NCI-H187 treated with DMSO at 0.1 percent for 48 hours (cell line): Measurements from ENCODE around the gene ZMIZ1.

Experiments
- DNase-seq: peaks from one replicate; lab custom pipeline; 2025; lab: John Stamatoyannopoulos, UW

The ZMIZ1 gene

GRCh38 chr10:79308969-79309665, 240.4 kb downstream of the ZMIZ1 start:
- DNase-seq: no peak

- no peak for DNase-seq
Observed at GRCh38 chr10:79310200-79310865, 241.6 kb downstream of the ZMIZ1 start.

DNA sequence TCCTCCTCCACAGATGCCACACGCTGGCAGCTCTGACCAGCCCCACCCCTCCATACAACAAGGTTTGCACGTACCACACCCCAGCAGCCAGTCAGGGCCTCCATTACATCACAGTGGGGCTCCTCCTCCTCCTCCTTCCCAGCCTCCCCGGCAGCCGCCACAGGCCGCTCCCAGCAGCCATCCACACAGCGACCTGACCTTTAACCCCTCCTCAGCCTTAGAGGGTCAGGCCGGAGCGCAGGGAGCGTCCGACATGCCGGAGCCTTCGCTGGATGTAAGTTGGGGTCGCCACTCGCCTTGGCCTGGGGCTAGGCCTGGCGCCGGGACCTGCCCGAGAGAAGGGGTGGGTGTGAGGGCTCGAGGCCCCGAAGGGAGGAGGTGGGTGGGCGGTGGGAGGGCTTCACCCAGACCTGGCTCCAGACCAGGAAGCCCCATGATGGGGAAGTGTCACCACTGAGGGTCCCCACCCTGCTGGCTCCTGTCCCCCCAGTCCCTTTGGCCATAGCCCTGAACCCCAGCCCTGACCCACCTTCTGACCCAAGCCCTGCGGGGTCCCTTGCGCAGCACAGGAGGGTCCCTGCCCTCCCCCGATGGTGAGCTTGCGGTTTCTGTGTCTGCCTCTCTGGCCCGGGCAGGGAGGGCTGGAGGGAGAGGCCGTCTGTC, 242.3 kb downstream of the ZMIZ1 start:
- DNase-seq: no peak

DNA sequence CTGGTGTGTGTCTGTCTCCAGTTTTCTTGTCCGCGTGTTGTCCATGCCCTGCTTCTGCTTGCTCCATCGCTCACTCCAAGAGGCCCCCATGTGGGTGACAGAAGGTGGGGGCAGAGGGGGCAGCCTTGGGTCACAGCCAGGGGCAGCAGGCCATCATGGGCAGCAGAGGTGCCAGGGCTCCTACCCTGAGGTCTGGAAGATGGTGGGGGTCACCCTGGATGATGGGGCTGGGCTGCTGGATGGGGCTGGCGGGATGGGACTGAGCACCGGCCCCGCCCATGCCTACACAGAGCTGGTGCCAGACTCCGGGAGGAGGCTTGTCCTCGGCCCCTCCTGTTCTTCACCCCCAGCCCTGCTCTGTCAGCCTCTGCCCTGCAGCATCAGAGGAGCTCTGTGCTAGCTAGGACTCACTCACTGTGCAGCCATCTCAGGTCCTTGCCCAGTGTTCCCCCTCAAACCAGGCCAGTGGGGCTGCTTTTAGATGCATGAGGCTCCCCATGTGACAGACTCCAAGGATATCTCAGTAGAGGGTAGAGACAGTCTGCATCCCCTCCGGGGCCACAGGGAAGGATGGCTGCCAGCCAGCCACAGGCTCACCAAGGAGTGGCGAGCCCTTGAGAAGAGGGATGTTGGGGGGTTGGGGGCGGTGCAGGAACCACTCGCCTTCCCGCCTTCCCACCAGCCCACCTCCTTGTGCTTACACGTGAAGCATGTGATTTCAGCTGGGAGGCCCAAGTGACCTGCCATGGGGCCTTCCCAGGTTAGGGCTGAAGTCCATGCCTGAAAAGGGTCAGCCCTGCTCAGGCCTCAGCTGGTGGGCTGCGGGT, 243.0 kb downstream of the ZMIZ1 start:
- no peak for DNase-seq

- DNase-seq: no peak
Observed at GRCh38 chr10:79312601-79313187, 243.9 kb downstream of the ZMIZ1 start.

- no peak for DNase-seq
Observed at GRCh38 chr10:79313320-79313719, 244.6 kb downstream of the ZMIZ1 start.

DNA sequence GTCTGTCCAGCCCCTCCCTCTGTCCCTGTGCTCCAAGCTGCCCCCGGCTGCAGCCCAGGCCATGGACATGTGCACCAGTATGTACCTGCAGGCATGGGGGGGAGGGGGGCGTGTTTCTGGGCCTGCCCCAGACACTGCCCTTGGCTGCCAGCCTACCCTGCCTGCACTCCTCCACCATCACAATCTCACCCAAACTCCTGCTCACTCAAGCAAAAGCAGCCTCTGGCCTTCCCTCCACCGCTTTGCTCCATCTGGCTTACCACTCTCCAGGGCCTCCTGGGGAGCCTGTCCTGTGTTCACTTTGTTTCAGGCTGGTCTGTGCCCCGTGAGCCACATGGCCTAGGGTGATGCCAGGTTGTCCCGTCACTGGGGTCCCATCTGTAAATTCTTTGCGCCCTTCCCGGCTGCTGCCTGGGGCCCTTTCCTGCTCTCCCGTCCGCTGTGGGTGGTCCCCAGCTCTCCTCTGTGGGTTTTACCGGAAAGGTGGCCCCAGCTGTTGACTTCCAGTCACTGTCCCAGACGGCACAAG, 245.2 kb downstream of the ZMIZ1 start:
- no peak for DNase-seq

DNA sequence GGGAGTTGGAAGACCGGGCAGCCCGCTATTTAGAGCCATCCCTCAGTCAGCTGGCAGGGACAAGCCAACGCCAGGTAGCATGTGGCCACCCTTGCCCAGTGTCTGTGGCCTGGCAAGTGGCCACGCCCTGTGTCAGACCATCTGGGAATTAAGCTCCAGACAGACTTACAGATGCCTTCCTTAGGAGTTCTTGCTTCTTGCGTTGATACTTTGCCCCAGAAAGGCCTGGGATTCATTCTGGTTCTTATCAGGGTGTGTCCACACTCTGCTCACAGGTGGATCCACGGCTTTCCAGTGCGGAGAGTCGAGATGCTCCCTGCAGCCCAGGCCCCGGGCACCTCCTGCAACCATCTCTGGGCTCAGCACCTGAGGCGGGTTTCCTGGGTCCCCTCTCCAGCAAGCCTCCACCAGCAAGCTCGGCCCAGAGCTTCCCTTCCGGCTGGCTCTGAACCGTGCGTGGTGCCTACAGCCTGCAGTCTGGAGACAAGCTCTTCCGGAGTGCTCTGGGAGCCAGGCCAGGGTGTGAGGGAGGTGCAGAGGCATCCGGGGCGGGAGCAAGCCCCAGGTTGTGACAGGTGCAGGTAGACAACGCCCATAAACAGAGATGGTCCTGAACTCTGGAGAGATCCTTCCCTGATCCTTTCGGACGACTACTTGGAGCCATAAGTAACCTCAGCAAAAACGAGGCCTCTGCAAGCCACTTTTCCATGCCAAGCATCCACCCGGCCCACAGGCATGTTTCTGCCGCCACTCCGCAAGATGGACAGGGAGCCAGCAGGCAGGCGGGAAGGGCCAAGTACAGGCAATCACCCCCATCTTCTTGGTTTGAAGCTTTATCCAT, 246.2 kb downstream of the ZMIZ1 start:
- DNase-seq: no peak

DNA sequence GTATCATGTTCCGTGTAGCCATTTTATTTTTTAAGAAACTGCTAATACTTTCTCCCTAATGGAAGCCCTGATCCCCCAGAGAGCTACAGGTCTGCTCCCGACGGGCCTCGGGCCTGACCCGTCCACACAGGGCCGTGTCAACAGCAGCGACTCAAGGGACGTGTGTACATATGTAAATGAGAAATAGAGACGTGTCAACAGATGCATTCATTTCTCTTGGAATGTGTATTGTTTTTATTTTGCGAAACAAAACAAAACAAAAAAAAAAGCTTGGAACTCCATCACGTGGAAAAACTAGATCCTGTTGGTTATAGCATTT, 246.8 kb downstream of the ZMIZ1 start:
- DNase-seq: no peak

- no peak for DNase-seq
Observed at GRCh38 chr10:79316671-79317431, 248.1 kb downstream of the ZMIZ1 start.

DNA sequence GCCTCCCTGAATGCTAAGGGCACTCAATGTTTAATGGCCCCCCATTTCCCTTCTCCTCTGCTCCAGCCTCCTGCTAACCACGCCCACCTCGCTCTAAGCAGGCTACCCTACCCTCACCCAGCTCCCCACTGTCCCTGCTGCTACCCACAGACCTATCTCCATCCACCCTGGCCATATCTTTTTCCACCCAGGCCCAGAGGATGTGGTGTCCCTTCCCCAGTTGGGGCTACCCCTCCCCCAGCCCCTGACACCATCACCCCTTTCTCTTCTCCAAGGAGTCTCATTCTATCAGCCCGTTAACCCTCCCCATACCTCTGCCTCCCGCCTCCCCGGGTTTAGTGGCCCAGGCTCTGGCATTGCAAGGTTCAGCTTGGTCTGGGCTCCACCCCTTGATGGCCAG, 249.6 kb downstream of the ZMIZ1 start:
- DNase-seq: no peak

GRCh38 chr10:79319115-79319771, 250.5 kb downstream of the ZMIZ1 start:
- no peak for DNase-seq

- no peak for DNase-seq
Observed at GRCh38 chr10:79320316-79320715, 251.6 kb downstream of the ZMIZ1 start.

- no peak for DNase-seq
Observed at GRCh38 chr10:79320820-79321493, 252.2 kb downstream of the ZMIZ1 start.

GRCh38 chr10:79321494-79321882, 252.7 kb downstream of the ZMIZ1 start:
- no peak for DNase-seq

DNA sequence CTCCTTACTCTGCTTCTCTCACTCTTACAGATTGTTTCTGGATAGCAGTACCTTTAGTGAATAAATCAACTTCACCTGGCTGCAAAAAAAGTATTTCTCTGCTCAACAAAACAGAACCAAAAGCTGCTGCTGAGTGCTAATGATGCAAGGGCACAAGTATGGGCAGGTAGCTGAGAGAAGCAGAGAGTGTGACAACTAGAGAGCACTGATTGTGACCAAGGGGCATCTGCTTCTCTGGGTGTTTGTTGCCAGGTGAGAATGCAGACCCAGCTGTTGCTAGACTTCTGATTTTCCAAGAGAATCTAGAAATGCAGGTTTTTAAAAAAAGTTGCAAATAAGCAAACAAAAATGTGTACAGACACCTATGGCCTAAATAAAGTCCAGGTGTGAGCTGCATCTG, 253.2 kb downstream of the ZMIZ1 start:
- no peak for DNase-seq

- DNase-seq: no peak
Observed at GRCh38 chr10:79322616-79323543, 254.1 kb downstream of the ZMIZ1 start.

- no peak for DNase-seq
Observed at GRCh38 chr10:79323602-79324001, 254.8 kb downstream of the ZMIZ1 start.
